Measurements from ENCODE around the gene AQP12A. TPM values are rescaled to one million over a fixed set of nuclear protein-coding genes. Genes with fewer than 3 reads are reported as not detected.

AQP12A gene
- total RNA-seq, 4 donors from 2014 or later: not detected

GRCh38 chr2:240725671-240726070, 34.0 kb downstream of the AQP12A start:
- Histone ChIP-seq H3K4me1 (no peaks in the 10 kb centered on the region), H3K9me3 (no peaks in the 10 kb centered on the region), H3K27me3 (no peaks in the 10 kb centered on the region), H3K27ac (no peak overlapping the region), H3K36me3 (no peaks in the 10 kb centered on the region), H3K4me3 (replicated peaks in 1 of 3) (no peak overlapping the region)
- DNase-seq: no peak
- 79 to 86% methylated on average over 6 to 7 of the region's 7 CpGs for WGBS, 2 donors
- TF ChIP-seq POLR2A (IDR thresholded peaks at IDR 0.05) (no peak), CTCF (IDR thresholded peaks at IDR 0.05) (no peak)
- intact Hi-C loops (cut with DNase I): no loop called here

GRCh38 chr2:240726876-240727275, 35.2 kb downstream of the AQP12A start:
- intact Hi-C loops (cut with DNase I): no loop called here
- DNase-seq: no peak
- no peaks in the 10 kb centered on the region for H3K27me3 ChIP-seq

GRCh38 chr2:240727439-240727838, 35.8 kb downstream of the AQP12A start:
- no peak for DNase-seq
- Histone ChIP-seq H3K9me3 (no peaks in the 10 kb centered on the region), H3K4me3 (replicated peaks in 1 of 3) (no peak overlapping the region), H3K36me3 (no peaks in the 10 kb centered on the region), H3K27ac (no peak overlapping the region), H3K4me1 (no peaks in the 10 kb centered on the region), H3K27me3 (no peaks in the 10 kb centered on the region)
- no peak for TF ChIP-seq CTCF (IDR thresholded peaks at IDR 0.05)
- no peak for TF ChIP-seq POLR2A (IDR thresholded peaks at IDR 0.05)
- intact Hi-C loops (cut with DNase I): no loop called here
- 89 to 91% methylated on average over 14 of the region's 14 CpGs for WGBS, 2 donors

More at GRCh38 chr2:240726876-240727275, 35.2 kb downstream of the AQP12A start:
- H3K4me3 ChIP-seq (replicated peaks in 1 of 3): no peak overlapping the region
- H3K27ac ChIP-seq: no peak overlapping the region
- no peaks in the 10 kb centered on the region for H3K9me3 ChIP-seq
- TF ChIP-seq POLR2A (IDR thresholded peaks at IDR 0.05) (no peak), CTCF (IDR thresholded peaks at IDR 0.05) (no peak)
- no peaks in the 10 kb centered on the region for H3K36me3 ChIP-seq
- H3K4me1 ChIP-seq: no peaks in the 10 kb centered on the region
- WGBS, 2 donors: 85 to 92% methylated on average over 14 of the region's 14 CpGs

- intact Hi-C loops (cut with DNase I): no loop called here
- DNase-seq: no peak
- no peaks in the 10 kb centered on the region for H3K27me3 ChIP-seq
- no peaks in the 10 kb centered on the region for H3K4me1 ChIP-seq
- no peaks in the 10 kb centered on the region for H3K9me3 ChIP-seq
- TF ChIP-seq CTCF (IDR thresholded peaks at IDR 0.05) (no peak), POLR2A (IDR thresholded peaks at IDR 0.05) (no peak)
- no peak overlapping the region for H3K4me3 ChIP-seq (replicated peaks in 1 of 3)
- 93 to 97% methylated on average over 15 of the region's 15 CpGs for WGBS, 2 donors
- no peak overlapping the region for H3K27ac ChIP-seq
- no peaks in the 10 kb centered on the region for H3K36me3 ChIP-seq
Observed at GRCh38 chr2:240727913-240728312, 36.2 kb downstream of the AQP12A start.

- Histone ChIP-seq H3K27ac (no peak overlapping the region), H3K4me3 (replicated peaks in 1 of 3) (no peak overlapping the region), H3K36me3 (no peaks in the 10 kb centered on the region), H3K27me3 (no peaks in the 10 kb centered on the region), H3K9me3 (no peaks in the 10 kb centered on the region), H3K4me1 (no peaks in the 10 kb centered on the region)
- intact Hi-C loops (cut with DNase I): no loop called here
- 81 to 95% methylated on average over 9 to 10 of the region's 10 CpGs for WGBS, 2 donors
- no peak for DNase-seq
- TF ChIP-seq CTCF (IDR thresholded peaks at IDR 0.05) (no peak), POLR2A (IDR thresholded peaks at IDR 0.05) (no peak)
Observed at GRCh38 chr2:240728361-240728760, 36.7 kb downstream of the AQP12A start.

All from thyroid gland (tissue), 4 donors.